ENCODE measurements around the gene FBF1. TPM values are rescaled to one million over a fixed set of nuclear protein-coding genes. Genes with fewer than 3 reads are reported as not detected.
"Not testable (repeated sequence)": the region's sequence is repeated elsewhere in the genome, so short reads cannot be mapped to it uniquely, and the experiment has no call there.

The FBF1 gene
- total RNA-seq: 10 to 100 TPM; 20.0 to 22.3 TPM
- 13.1 to 13.9 reads per million in 2 donors for total RNA-seq

GRCh38 chr17:75940727-75941441 lies at the start of gene FBF1:
FBF1 (minus strand) TSS chr17:75941042; CDS start chr17:75938149, 2,893 bp downstream.
- Mint-ChIP-seq H3K36me3 (ENCODE audit: low read depth) (no peaks in the 10 kb centered on the region), H3K4me1 (peaks cover 12% of the 10 kb centered on the region), H3K4me3 (peak within 1 kb of the TSS; percentile 88), H3K27me3 (no peaks in the 10 kb centered on the region), H3K27ac (peak within 1 kb of the TSS; percentile 76)
- ATAC-seq (peak; percentile 100), DNase-seq (peak; percentile 81 to 85 (median 83))
- H3K9me3 ChIP-seq (ENCODE audit: control insufficient read depth, low read length, poor library complexity, severe bottlenecking): no peaks in the 10 kb centered on the region

GRCh38 chr17:75987041-75987440 lies 46.2 kb upstream of the FBF1 start:
- H3K4me1 Mint-ChIP-seq: no peaks in the 10 kb centered on the region
- DNase-seq (no peak), ATAC-seq (no peak)
- H3K27me3 Mint-ChIP-seq: no peaks in the 10 kb centered on the region
- no peak overlapping the region for H3K27ac Mint-ChIP-seq
- H3K9me3 ChIP-seq (ENCODE audit: control insufficient read depth, low read length, poor library complexity, severe bottlenecking): no peaks in the 10 kb centered on the region
- H3K36me3 Mint-ChIP-seq (ENCODE audit: low read depth): no peaks in the 10 kb centered on the region
- no peak overlapping the region for H3K4me3 Mint-ChIP-seq

GRCh38 chr17:75985986-75986385 lies 45.1 kb upstream of the FBF1 start:
- DNase-seq (no peak), ATAC-seq (no peak)
- no peak overlapping the region for H3K4me3 Mint-ChIP-seq
- no peaks in the 10 kb centered on the region for H3K36me3 Mint-ChIP-seq (ENCODE audit: low read depth)
- no peaks in the 10 kb centered on the region for H3K27me3 Mint-ChIP-seq
- no peak overlapping the region for H3K27ac Mint-ChIP-seq
- no peaks in the 10 kb centered on the region for H3K4me1 Mint-ChIP-seq
- H3K9me3 ChIP-seq (ENCODE audit: control insufficient read depth, low read length, poor library complexity, severe bottlenecking): no peaks in the 10 kb centered on the region

GRCh38 chr17:75983501-75984181 lies 42.8 kb upstream of the FBF1 start:
- Mint-ChIP-seq H3K27me3 (no peaks in the 10 kb centered on the region), H3K4me1 (peaks cover 7% of the 10 kb centered on the region), H3K36me3 (ENCODE audit: low read depth) (peaks cover 3% of the 10 kb centered on the region), H3K27ac (no peak overlapping the region), H3K4me3 (no peak overlapping the region)
- no peaks in the 10 kb centered on the region for H3K9me3 ChIP-seq (ENCODE audit: control insufficient read depth, low read length, poor library complexity, severe bottlenecking)
- no peak for ATAC-seq
- DNase-seq: no peak

GRCh38 chr17:75981019-75981615 lies 40.3 kb upstream of the FBF1 start:
- no peak for ATAC-seq
- peaks cover 3% of the 10 kb centered on the region for H3K36me3 Mint-ChIP-seq (ENCODE audit: low read depth)

GRCh38 chr17:75980188-75981018 lies 39.6 kb upstream of the FBF1 start:
- H3K4me1 Mint-ChIP-seq: peaks cover 19% of the 10 kb centered on the region
- H3K4me3 Mint-ChIP-seq: peak overlapping the region; percentile 97
- no peak for ATAC-seq
- peak overlapping the region; percentile 100 for H3K27ac Mint-ChIP-seq
- H3K9me3 ChIP-seq (ENCODE audit: control insufficient read depth, low read length, poor library complexity, severe bottlenecking): no peaks in the 10 kb centered on the region
- H3K27me3 Mint-ChIP-seq: no peaks in the 10 kb centered on the region
- no peak for DNase-seq
- peaks cover 3% of the 10 kb centered on the region for H3K36me3 Mint-ChIP-seq (ENCODE audit: low read depth)

More at GRCh38 chr17:75981019-75981615, 40.3 kb upstream of the FBF1 start:
- DNase-seq: no peak
- H3K9me3 ChIP-seq (ENCODE audit: control insufficient read depth, low read length, poor library complexity, severe bottlenecking): no peaks in the 10 kb centered on the region
- Mint-ChIP-seq H3K4me1 (peaks cover 16% of the 10 kb centered on the region), H3K27me3 (no peaks in the 10 kb centered on the region), H3K4me3 (peak overlapping the region; percentile 25), H3K27ac (peak overlapping the region; percentile 14)

- DNase-seq (no peak), ATAC-seq (peak; percentile 43)
- Mint-ChIP-seq H3K4me1 (peaks cover 19% of the 10 kb centered on the region), H3K36me3 (ENCODE audit: low read depth) (peaks cover 3% of the 10 kb centered on the region), H3K4me3 (peak overlapping the region; percentile 97), H3K27ac (peak overlapping the region; percentile 100), H3K27me3 (no peaks in the 10 kb centered on the region)
- H3K9me3 ChIP-seq (ENCODE audit: control insufficient read depth, low read length, poor library complexity, severe bottlenecking): no peaks in the 10 kb centered on the region
Observed at GRCh38 chr17:75979705-75980187, 38.9 kb upstream of the FBF1 start.

GRCh38 chr17:75978938-75979704 lies 38.3 kb upstream of the FBF1 start, which contains the start of the genes ACOX1 and TEN1:
ACOX1 (minus strand) TSS chr17:75979166; CDS start chr17:75979073, 93 bp downstream.
TEN1 (plus strand) TSS chr17:75979240; CDS start chr17:75986193, 6,953 bp downstream.
- no peaks in the 10 kb centered on the region for H3K9me3 ChIP-seq (ENCODE audit: control insufficient read depth, low read length, poor library complexity, severe bottlenecking)
- ATAC-seq (peak; percentile 94), DNase-seq (peak; percentile 85 to 90 (median 89))
- peak within 1 kb of the TSS; percentile 97 for H3K4me3 Mint-ChIP-seq
- peak within 1 kb of the TSS; percentile 100 for H3K27ac Mint-ChIP-seq
- H3K36me3 Mint-ChIP-seq (ENCODE audit: low read depth): peaks cover 3% of the 10 kb centered on the region
- H3K4me1 Mint-ChIP-seq: peaks cover 20% of the 10 kb centered on the region
- no peaks in the 10 kb centered on the region for H3K27me3 Mint-ChIP-seq

- Mint-ChIP-seq H3K27me3 (no peaks in the 10 kb centered on the region), H3K36me3 (ENCODE audit: low read depth) (peaks cover 7% of the 10 kb centered on the region), H3K4me1 (peaks cover 22% of the 10 kb centered on the region), H3K4me3 (no peak overlapping the region), H3K27ac (peak overlapping the region; percentile 81)
- ATAC-seq: no peak
- no peaks in the 10 kb centered on the region for H3K9me3 ChIP-seq (ENCODE audit: control insufficient read depth, low read length, poor library complexity, severe bottlenecking)
- DNase-seq: no peak
Observed at GRCh38 chr17:75976175-75976848, 35.5 kb upstream of the FBF1 start.

GRCh38 chr17:75975757-75976174 lies 34.9 kb upstream of the FBF1 start:
- ATAC-seq (no peak), DNase-seq (no peak)
- Mint-ChIP-seq H3K27ac (peak overlapping the region; percentile 81), H3K4me1 (peaks cover 22% of the 10 kb centered on the region), H3K4me3 (no peak overlapping the region), H3K27me3 (no peaks in the 10 kb centered on the region), H3K36me3 (ENCODE audit: low read depth) (peaks cover 7% of the 10 kb centered on the region)
- no peaks in the 10 kb centered on the region for H3K9me3 ChIP-seq (ENCODE audit: control insufficient read depth, low read length, poor library complexity, severe bottlenecking)

- not testable (repeated sequence) for ATAC-seq; DNase-seq; H3K9me3 ChIP-seq (ENCODE audit: control insufficient read depth, low read length, poor library complexity, severe bottlenecking); H3K27me3 Mint-ChIP-seq; H3K27ac Mint-ChIP-seq; H3K36me3 Mint-ChIP-seq (ENCODE audit: low read depth); H3K4me3 Mint-ChIP-seq
- H3K4me1 Mint-ChIP-seq: peaks cover 21% of the 10 kb centered on the region
Observed at GRCh38 chr17:75975187-75975586, 34.3 kb upstream of the FBF1 start.
